BLaER1 (cell line): ENCODE data around the gene PGF.

Source experiments
- H3K27ac ChIP-seq: shearing (Covaris generic); formaldehyde crosslinking; 2 replicates; pipeline ENCODE4 v1.8.1; 2022
- H3K27me3 ChIP-seq: shearing (Covaris generic); formaldehyde crosslinking; 2 replicates; pipeline ENCODE4 v1.8.1; 2022
- H3K36me3 ChIP-seq: shearing (Covaris generic); formaldehyde crosslinking; 2 replicates; pipeline ENCODE4 v1.8.1; 2022
- H3K4me1 ChIP-seq: shearing (Covaris generic); formaldehyde crosslinking; 2 replicates; pipeline ENCODE4 v1.8.1; 2022
- H3K4me2 ChIP-seq: shearing (Covaris generic); formaldehyde crosslinking; 2 replicates; pipeline ENCODE4 v1.8.1; 2022
- H3K4me3 ChIP-seq: shearing (Covaris generic); formaldehyde crosslinking; 2 replicates; pipeline ENCODE4 v1.8.1; 2022
- H3K9ac ChIP-seq: shearing (Covaris generic); formaldehyde crosslinking; 2 replicates; pipeline ENCODE4 v1.8.1; 2022
- H3K9me3 ChIP-seq: shearing (Covaris generic); formaldehyde crosslinking; 2 replicates; pipeline ENCODE4 v1.8.1; 2022
- H4K20me1 ChIP-seq: shearing (Covaris generic); formaldehyde crosslinking; 2 replicates; pipeline ENCODE4 v1.8.1; 2022
- Cebpa-rat ChIP-seq: shearing (Covaris generic); IDR thresholded peaks from 2 replicates; pipeline ENCODE4 v1.8.1; 2022

The PGF gene

DNA sequence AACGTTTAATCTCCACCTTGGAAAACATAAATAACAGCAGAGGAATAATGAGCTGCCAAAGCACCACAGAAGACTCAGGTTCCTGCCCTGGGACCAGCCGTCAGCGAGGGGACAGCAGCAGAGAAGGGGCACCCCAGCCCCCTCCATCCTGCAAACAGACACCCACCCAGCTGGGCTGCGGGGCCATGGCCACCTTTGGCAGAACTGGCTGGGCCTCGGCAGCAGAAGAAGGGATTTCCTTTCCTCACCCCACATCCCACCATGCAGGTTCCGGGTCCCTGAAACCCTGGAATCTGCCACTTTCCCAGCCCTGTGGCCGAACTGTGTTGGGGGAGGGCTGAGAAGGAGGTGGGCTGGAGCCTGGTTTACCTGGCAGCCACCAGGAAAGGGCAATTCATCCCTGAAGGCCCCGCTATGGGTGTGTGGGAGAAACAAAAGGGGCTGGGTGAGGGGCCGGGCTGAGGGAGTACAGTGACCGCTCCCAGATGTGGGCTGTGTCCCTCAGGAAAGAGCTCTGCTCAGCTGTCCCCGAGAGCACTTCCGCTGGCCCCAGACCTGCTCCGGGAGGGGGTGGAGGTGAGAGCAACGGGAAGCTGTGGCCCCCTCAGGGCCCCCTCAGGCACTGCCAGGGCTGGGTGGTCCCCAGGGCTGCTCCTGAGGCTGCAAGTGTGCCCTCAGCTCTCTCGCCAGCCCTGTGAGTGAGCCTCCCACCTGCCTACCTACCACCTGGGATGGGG is 3.8 kb downstream of the PGF start:
- H3K36me3 ChIP-seq, result no peaks in the 10 kb centered on the region
- no peaks in the 10 kb centered on the region for H4K20me1 ChIP-seq
- peak overlapping the region; percentile 49 for H3K27ac ChIP-seq
- TF ChIP-seq Cebpa-rat, result no peak
- H3K4me2 ChIP-seq, result peak overlapping the region; percentile 57
- H3K27me3 ChIP-seq, result peaks cover 14% of the 10 kb centered on the region
- peak overlapping the region; percentile 32; the same call in 1 of the 2 replicates for H3K9ac ChIP-seq
- no peak overlapping the region for H3K4me3 ChIP-seq
- peaks cover 54% of the 10 kb centered on the region for H3K4me1 ChIP-seq
- H3K9me3 ChIP-seq, result no peaks in the 10 kb centered on the region

DNA sequence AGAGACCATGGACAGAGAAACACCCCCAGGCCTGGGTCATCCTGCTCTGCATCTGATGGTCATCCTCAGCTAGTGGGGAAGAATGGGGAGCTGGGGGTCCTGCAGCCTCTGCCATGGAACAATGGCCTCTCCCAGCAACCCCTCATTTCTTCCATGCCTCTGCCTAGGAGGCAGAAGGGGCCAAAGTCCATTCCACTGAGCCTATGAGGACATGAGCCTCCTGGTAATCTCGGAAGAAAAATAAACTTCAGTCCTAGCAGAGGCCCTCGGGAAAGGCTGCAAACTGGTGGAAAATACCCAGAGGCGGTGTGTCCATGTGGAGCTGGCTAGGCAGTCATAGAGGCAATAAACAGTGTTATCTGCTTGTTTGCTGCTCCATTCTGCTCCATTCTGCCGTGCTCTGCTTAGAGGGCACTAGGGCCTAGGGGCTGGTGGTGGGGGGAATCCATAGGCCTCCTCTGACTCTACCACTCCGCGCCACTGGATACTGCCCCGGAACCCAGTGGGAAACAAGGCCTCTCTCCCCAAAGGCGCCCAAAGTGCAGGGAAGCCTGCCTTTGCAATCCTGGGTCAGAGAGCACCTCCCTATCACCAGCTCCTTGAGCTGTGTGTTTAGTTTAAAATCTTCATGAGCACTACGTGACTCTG is 4.5 kb downstream of the PGF start:
- Histone ChIP-seq H3K4me1 (peaks cover 61% of the 10 kb centered on the region), H3K4me3 (no peak overlapping the region), H3K4me2 (peak overlapping the region; percentile 57), H3K27me3 (peaks cover 11% of the 10 kb centered on the region), H3K9me3 (no peaks in the 10 kb centered on the region), H4K20me1 (no peaks in the 10 kb centered on the region), H3K36me3 (no peaks in the 10 kb centered on the region), H3K27ac (no peak overlapping the region), H3K9ac (no peak overlapping the region)
- no peak for TF ChIP-seq Cebpa-rat

DNA sequence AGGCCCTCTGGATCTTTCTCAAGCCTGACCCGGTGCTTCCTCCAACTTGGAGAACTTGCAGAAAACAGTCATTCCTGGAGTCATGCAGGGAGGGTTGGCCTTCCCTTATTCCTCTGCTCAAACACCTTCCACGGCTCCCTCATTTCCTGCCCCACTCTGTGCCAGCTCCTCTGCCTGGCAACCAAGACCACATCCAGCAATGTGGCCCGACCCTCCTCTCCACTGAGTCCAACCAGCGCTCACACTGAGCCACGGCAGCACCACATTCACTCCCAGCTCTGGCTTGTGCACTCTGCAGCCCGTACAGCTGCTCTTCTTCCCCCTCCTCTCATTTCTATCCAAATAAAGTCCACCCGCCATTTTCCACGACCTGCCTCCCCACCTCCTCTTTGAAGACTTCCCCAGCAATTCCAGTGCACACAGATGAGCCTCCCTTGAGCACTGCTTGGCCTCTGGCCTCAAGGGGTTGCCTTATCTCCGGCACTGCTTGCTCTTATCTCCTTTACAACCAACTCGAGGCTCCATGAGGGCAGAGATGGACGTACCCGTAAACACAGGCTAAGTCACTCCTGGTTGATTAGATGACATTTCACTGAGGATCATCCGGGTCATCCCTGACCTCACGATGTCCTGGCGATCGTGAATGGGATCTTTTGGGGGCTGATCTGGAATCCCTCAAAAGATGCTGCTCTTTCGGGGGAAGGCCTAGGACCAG is 5.4 kb downstream of the PGF start:
- Histone ChIP-seq H4K20me1 (no peaks in the 10 kb centered on the region), H3K4me3 (no peak overlapping the region), H3K4me1 (peaks cover 62% of the 10 kb centered on the region), H3K36me3 (no peaks in the 10 kb centered on the region), H3K4me2 (no peak overlapping the region), H3K27ac (no peak overlapping the region), H3K9ac (no peak overlapping the region), H3K27me3 (peaks cover 2% of the 10 kb centered on the region), H3K9me3 (no peaks in the 10 kb centered on the region)
- TF ChIP-seq Cebpa-rat, result no peak

DNA sequence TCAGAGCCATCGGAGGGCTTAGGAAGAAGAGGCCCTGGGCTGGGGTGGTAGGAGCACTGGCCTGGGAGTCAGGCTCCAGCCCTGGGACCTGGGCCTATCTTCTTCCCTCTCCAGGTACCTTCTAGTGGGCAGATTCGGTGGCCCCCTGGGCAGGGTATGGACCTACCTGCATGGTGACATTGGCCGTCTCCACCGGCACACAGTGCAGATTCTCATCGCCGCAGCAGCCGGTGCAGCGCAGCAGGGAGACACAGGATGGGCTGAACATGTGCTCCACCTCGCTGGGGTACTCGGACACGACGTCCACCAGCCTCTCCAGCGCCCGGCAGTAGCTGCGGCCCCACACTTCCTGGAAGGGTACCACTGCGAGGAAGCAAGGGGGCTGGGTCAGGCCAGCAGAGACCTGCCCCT is 6.2 kb downstream of the PGF start:
- Histone ChIP-seq H3K9me3 (no peaks in the 10 kb centered on the region), H3K36me3 (no peaks in the 10 kb centered on the region), H3K9ac (no peak overlapping the region), H3K27ac (no peak overlapping the region), H3K4me1 (peaks cover 62% of the 10 kb centered on the region), H3K4me3 (no peak overlapping the region), H3K4me2 (no peak overlapping the region), H3K27me3 (no peaks in the 10 kb centered on the region), H4K20me1 (no peaks in the 10 kb centered on the region)
- no peak for TF ChIP-seq Cebpa-rat

DNA sequence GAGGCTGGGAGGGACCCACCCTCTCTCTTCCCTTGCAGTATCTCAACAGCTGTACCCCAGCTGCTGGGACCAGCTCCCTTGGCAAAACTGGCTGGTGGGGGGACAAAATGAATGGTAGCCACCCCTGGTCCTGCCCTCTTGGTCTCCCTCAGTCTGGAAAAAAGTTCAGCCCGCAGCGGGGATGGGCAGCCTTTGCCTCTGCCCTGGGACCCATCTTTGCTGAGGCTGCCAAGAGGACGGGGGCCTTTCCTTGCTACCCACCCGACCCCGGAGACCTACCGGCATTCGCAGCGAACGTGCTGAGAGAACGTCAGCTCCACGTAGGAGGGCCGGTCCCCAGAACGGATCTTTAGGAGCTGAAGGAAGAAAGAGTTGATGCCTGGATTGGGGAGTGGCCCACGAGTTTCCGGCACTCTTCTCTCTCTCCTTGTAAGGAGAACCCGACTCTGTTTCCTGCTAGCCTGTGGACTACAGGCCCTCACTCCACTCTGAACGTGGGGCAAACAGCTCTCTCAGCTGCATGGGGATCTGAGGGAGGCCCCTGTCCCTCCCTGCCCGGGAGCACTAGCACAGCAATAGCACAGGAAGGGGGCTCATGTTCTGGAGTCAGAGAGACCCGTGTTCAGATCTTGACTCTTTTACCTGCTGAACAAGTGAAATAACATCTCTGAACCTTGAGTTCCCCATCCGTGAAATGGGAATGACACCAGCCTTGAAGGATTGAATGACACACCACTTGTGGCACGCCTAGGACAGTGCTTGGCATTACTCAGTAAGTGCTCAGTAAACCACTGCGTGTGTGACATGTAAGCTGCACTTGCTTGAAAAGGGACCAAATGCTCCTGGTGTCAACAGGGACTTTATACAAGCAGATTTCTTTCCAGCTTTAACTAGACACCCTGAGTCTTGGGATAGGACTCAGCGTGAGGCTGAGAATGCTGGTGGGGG is 6.9 kb downstream of the PGF start:
- H3K4me3 ChIP-seq, result no peak overlapping the region
- peaks cover 62% of the 10 kb centered on the region for H3K4me1 ChIP-seq
- no peak for TF ChIP-seq Cebpa-rat
- no peak overlapping the region for H3K9ac ChIP-seq
- no peaks in the 10 kb centered on the region for H4K20me1 ChIP-seq
- no peaks in the 10 kb centered on the region for H3K9me3 ChIP-seq
- no peaks in the 10 kb centered on the region for H3K27me3 ChIP-seq
- no peaks in the 10 kb centered on the region for H3K36me3 ChIP-seq
- H3K4me2 ChIP-seq, result no peak overlapping the region
- H3K27ac ChIP-seq, result no peak overlapping the region

DNA sequence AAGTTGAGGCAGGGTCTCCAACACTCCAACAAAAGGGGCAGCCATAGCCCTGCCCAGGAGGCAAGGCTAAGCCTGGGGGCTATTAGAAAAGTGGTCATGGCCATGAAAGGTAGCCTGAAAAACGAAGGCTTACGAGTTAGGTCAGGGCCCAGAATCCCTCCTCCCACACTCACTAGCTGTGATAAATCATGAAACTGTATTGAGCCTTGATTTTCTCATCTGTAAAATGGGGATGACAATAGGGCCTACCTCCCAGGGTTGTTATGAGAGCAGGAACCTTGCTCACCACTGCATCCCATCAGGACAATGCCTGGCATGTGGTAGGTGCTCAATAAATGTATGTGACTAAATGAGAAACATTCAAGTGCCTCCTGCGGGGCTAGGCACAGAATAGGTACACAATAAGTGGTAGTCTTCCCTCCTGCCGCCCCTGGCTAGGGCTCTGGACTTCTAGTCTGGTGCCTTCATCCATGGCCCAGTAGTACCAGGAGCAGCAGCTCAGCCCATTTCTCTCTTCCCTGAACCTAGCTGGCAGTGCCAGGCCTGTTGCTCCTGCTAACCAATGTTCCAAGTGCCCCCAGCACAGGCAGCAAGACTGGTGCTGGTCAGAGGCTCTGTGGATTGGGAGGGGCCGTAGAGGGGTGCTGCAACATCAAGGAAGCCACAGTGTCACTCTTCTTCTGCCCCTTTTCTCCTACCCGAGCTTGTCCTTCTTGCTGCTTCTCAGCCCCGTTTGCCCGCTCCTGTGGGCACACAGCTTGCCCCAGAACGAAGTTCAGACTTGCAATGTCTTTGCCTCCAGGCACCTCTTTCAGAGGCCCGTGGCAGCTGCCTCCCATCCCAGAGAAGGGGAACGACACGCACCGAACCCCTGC is 7.8 kb downstream of the PGF start:
- peak overlapping the region; percentile 4; the same call in 1 of the 2 replicates for H3K27ac ChIP-seq
- TF ChIP-seq Cebpa-rat, result no peak
- no peaks in the 10 kb centered on the region for H4K20me1 ChIP-seq
- no peak overlapping the region for H3K4me3 ChIP-seq
- H3K4me2 ChIP-seq, result peak overlapping the region; percentile 72
- H3K36me3 ChIP-seq, result no peaks in the 10 kb centered on the region
- peaks cover 66% of the 10 kb centered on the region for H3K4me1 ChIP-seq
- no peaks in the 10 kb centered on the region for H3K9me3 ChIP-seq
- H3K27me3 ChIP-seq, result no peaks in the 10 kb centered on the region
- H3K9ac ChIP-seq, result no peak overlapping the region

DNA sequence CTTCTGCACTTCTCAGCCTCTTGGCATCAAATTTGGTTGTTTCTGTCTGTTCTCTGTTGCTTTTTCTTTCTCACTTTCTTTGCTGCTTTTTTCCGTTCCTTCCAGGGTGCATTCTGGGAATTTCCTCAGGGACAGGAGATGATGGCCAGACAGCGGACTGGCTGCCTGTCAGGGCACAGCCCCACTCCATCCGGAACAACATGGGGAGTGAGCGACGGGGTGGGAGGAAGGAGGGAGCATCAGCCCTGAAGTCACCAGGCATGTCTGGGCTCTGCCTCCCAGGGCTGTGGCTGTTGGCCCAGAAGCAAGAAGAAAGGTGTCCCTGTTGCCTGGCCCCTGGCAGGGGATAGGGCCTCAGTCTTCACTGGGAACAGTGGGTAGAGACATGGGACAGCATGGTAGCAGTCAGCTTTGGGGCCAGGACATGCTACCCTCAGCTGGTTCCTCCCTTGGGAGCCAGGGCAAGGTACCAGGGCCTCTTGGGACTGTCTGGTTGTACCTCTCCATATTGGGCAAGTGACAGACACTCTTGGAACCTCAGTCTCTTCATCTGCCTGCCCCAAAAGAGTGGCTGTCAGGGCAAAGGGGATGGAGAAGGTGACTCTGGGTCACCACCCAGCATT is 8.6 kb downstream of the PGF start:
- no peaks in the 10 kb centered on the region for H4K20me1 ChIP-seq
- no peaks in the 10 kb centered on the region for H3K36me3 ChIP-seq
- no peak overlapping the region for H3K9ac ChIP-seq
- H3K4me1 ChIP-seq, result peaks cover 67% of the 10 kb centered on the region
- TF ChIP-seq Cebpa-rat, result no peak
- H3K4me3 ChIP-seq, result no peak overlapping the region
- H3K4me2 ChIP-seq, result peak overlapping the region; percentile 72
- H3K9me3 ChIP-seq, result no peaks in the 10 kb centered on the region
- H3K27me3 ChIP-seq, result no peaks in the 10 kb centered on the region
- H3K27ac ChIP-seq, result peak overlapping the region; percentile 4; the same call in 1 of the 2 replicates

DNA sequence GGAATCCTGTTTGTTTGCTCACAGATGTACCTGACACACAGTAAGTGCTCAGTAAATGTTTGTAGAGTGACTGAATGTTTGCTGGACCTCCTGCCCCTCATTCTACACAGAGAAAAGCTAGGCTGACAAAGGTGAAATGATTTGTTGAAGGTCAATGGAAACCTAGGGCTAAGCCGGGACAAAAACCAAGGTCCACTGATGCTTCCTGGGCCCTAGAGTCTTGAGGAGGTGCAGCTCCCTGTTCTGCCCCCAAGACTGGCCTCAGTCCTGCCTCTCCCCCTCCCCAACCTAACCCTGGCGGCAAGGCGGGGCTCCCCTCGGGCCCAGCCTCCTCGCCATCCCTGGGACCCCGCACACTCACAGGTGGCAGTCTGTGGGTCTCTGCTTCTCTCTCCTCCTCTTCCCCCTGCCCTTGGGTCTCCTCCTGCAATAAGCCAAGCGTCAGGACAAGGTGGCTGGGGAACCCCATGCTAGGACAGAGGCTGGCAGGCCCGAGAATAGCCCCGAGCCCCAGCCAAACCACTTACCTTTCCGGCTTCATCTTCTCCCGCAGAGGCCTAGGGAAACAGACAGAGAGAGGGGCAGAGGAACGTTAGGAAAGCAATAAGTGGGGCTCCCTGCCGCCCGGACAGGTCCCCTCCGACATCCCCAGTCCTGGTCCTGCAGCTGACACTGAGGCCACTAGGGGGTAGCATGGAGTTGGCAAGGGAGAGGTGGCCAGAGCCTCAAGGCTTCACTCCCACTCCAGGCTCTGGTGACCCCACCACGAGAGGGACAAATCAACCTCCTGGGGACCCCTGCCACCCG is 9.3 kb downstream of the PGF start:
- peak overlapping the region; percentile 72 for H3K4me2 ChIP-seq
- H3K4me3 ChIP-seq, result no peak overlapping the region
- peak overlapping the region; percentile 55 for H3K27ac ChIP-seq
- H3K27me3 ChIP-seq, result no peaks in the 10 kb centered on the region
- TF ChIP-seq Cebpa-rat, result no peak
- H3K4me1 ChIP-seq, result peaks cover 67% of the 10 kb centered on the region
- no peaks in the 10 kb centered on the region for H3K9me3 ChIP-seq
- no peaks in the 10 kb centered on the region for H4K20me1 ChIP-seq
- no peaks in the 10 kb centered on the region for H3K36me3 ChIP-seq
- H3K9ac ChIP-seq, result peak overlapping the region; percentile 18
